Measurements from ENCODE around the gene LMO7. TPM values are rescaled to one million over a fixed set of nuclear protein-coding genes. Genes with fewer than 3 reads are reported as not detected.

The LMO7 gene
- total RNA-seq, 2 experiments from 2014 or later: 22.0 to 23.4 TPM

DNA sequence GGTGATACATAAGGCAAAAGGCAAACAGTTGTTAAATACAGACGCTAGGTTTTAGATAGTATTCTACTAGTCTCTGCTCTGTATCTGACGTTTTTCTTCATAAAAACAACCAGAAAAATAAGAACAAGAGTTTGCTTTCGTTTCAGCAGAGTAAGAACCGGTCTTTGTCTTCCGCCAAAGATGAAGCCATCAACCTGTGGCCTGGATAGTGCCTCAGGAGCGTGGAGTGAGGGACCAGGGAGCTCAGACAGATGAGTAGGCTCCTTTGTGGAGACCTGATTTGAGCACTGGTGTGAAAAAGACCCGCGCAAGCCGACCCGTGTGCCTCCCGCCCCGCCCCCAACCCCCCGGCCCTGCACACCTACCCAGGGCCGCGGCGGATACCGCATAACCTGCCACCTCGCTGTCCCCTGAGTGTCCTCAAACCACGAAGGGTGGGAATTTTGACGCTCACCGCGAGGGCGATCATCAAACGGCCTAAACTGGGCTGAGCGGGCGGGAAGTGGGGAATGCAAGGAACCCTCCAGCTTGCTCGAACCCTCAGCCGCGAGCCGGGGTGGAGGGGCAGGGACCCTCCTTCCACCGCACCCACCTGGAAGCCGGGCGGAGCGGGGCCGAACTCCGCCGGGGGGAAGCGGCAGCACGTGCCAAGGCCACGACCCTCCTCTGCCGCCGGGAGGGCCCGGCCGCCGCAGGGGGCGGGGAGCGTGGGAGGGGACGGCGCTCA is 866 bp upstream of the LMO7 start:
- Mint-ChIP-seq H3K4me1 (peaks cover 7% of the 10 kb centered on the region), H3K27ac (no peak overlapping the region), H3K4me3 (peak overlapping the region; percentile 37), H3K9me3 (no peaks in the 10 kb centered on the region), H3K36me3 (peaks cover 5% of the 10 kb centered on the region), H3K27me3 (peaks cover 30% of the 10 kb centered on the region)
- DNase-seq (no peak), ATAC-seq (ENCODE audit: low read depth) (no peak)
- POLR2A ChIA-PET: no interaction called here

GRCh38 chr13:75636436-75637180 is 478 bp downstream of the LMO7 start:
- Mint-ChIP-seq H3K4me3 (peak overlapping the region; percentile 77), H3K36me3 (peaks cover 7% of the 10 kb centered on the region), H3K27ac (peak overlapping the region; percentile 67), H3K9me3 (no peaks in the 10 kb centered on the region), H3K4me1 (peaks cover 9% of the 10 kb centered on the region), H3K27me3 (peaks cover 32% of the 10 kb centered on the region)
- peak; percentile 71 for DNase-seq
- ATAC-seq (ENCODE audit: low read depth): peak; percentile 65
- POLR2A ChIA-PET: no interaction called here

- POLR2A ChIA-PET: no interaction called here
- ATAC-seq (ENCODE audit: low read depth) (no peak), DNase-seq (no peak)
- Mint-ChIP-seq H3K4me1 (peaks cover 9% of the 10 kb centered on the region), H3K27me3 (peaks cover 32% of the 10 kb centered on the region), H3K36me3 (peaks cover 7% of the 10 kb centered on the region), H3K9me3 (no peaks in the 10 kb centered on the region), H3K4me3 (peak overlapping the region; percentile 77), H3K27ac (no peak overlapping the region)
Measured at GRCh38 chr13:75637181-75637750, 1.1 kb downstream of the LMO7 start.

- POLR2A ChIA-PET: no interaction called here
- H3K9me3 Mint-ChIP-seq: no peaks in the 10 kb centered on the region
- H3K27me3 Mint-ChIP-seq: peaks cover 28% of the 10 kb centered on the region
- H3K4me1 Mint-ChIP-seq: peaks cover 9% of the 10 kb centered on the region
- ATAC-seq (ENCODE audit: low read depth) (no peak), DNase-seq (no peak)
- no peak overlapping the region for H3K4me3 Mint-ChIP-seq
- peaks cover 7% of the 10 kb centered on the region for H3K36me3 Mint-ChIP-seq
- no peak overlapping the region for H3K27ac Mint-ChIP-seq
Measured at GRCh38 chr13:75639454-75639853, 3.3 kb downstream of the LMO7 start.

- Mint-ChIP-seq H3K36me3 (peaks cover 7% of the 10 kb centered on the region), H3K27ac (no peak overlapping the region), H3K27me3 (peaks cover 25% of the 10 kb centered on the region), H3K4me3 (no peak overlapping the region), H3K9me3 (no peaks in the 10 kb centered on the region), H3K4me1 (peaks cover 9% of the 10 kb centered on the region)
- DNase-seq (no peak), ATAC-seq (ENCODE audit: low read depth) (no peak)
- POLR2A ChIA-PET: interaction anchor here (0.6 kb wide), 1 partner anchor 106 kb away, joined by 3 read pairs; no protein-coding TSS in a partner anchor
Measured at GRCh38 chr13:75641026-75641425, 4.9 kb downstream of the LMO7 start.

DNA sequence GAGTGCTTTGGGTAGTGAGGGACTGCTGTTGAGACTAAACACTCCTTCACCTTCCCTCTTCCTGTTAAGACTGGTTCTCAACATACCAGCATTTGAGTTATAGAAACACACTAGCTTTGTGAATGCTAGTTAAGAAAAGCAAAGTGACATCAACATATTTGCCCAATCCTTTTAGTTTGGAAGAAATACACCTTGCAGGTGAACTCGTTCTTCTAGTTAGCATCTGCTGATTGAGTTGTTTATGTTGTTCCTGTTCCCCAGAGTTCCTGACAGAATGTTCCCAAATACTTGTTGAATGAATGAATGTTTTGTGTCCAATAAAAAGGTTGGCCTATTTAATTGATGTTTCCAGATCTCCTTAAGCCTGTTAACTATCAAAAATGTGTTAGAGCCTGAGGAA is 7.1 kb downstream of the LMO7 start:
- Mint-ChIP-seq H3K27ac (no peak overlapping the region), H3K4me3 (no peak overlapping the region), H3K9me3 (no peaks in the 10 kb centered on the region), H3K27me3 (peaks cover 14% of the 10 kb centered on the region), H3K4me1 (peaks cover 2% of the 10 kb centered on the region), H3K36me3 (peaks cover 8% of the 10 kb centered on the region)
- POLR2A ChIA-PET: no interaction called here
- no peak for ATAC-seq (ENCODE audit: low read depth)
- DNase-seq: no peak

- POLR2A ChIA-PET: no interaction called here
- Mint-ChIP-seq H3K27me3 (peaks cover 9% of the 10 kb centered on the region), H3K9me3 (no peaks in the 10 kb centered on the region), H3K4me3 (no peak overlapping the region), H3K27ac (no peak overlapping the region), H3K36me3 (peaks cover 6% of the 10 kb centered on the region), H3K4me1 (peaks cover 2% of the 10 kb centered on the region)
- ATAC-seq (ENCODE audit: low read depth) (no peak), DNase-seq (no peak)
Measured at GRCh38 chr13:75643693-75644092, 7.6 kb downstream of the LMO7 start.

GRCh38 chr13:75645141-75645540 is 9.0 kb downstream of the LMO7 start:
- DNase-seq (no peak), ATAC-seq (ENCODE audit: low read depth) (no peak)
- H3K36me3 Mint-ChIP-seq: peaks cover 6% of the 10 kb centered on the region
- no peak overlapping the region for H3K27ac Mint-ChIP-seq
- H3K4me3 Mint-ChIP-seq: no peak overlapping the region
- POLR2A ChIA-PET: no interaction called here
- H3K27me3 Mint-ChIP-seq: peaks cover 2% of the 10 kb centered on the region
- peaks cover 4% of the 10 kb centered on the region for H3K4me1 Mint-ChIP-seq
- H3K9me3 Mint-ChIP-seq: no peaks in the 10 kb centered on the region

DNA sequence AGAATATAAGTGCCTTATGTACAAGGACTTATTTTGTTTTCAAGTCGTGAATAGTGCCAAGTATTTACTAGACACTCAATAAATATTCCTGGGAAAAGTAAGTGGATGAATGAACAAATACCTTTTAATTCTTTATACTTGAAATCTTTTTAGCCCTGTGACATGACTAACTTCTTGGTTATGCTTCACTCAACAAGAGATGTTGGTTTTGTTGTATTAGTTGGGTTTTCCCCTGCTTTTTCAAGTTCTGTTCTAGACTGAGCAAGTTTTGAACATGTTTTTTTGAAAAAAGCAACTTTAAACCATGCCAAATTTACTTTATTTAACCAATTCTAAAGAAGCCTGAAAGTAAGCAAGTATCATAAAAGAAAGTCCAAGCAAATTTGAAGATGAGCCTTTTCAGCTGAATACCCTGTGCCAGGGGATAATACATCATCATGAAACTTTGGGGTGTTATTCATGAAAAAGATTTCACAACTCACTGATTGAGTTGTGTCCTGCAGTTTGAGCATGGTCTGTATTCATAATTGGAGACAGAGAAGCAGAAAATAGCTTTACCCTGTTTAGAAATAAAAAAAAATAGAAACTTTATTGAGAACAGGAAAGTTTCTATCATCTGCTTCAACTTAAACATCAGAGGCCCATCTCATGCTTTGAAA is 11.1 kb downstream of the LMO7 start:
- no peak overlapping the region for H3K27ac Mint-ChIP-seq
- no peak for DNase-seq
- POLR2A ChIA-PET: no interaction called here
- H3K4me3 Mint-ChIP-seq: no peak overlapping the region
- peaks cover 5% of the 10 kb centered on the region for H3K36me3 Mint-ChIP-seq
- no peaks in the 10 kb centered on the region for H3K27me3 Mint-ChIP-seq
- H3K9me3 Mint-ChIP-seq: no peaks in the 10 kb centered on the region
- no peak for ATAC-seq (ENCODE audit: low read depth)
- H3K4me1 Mint-ChIP-seq: peaks cover 2% of the 10 kb centered on the region

GRCh38 chr13:75648446-75648845 is 12.3 kb downstream of the LMO7 start:
- H3K27ac Mint-ChIP-seq: no peak overlapping the region
- POLR2A ChIA-PET: no interaction called here

DNA sequence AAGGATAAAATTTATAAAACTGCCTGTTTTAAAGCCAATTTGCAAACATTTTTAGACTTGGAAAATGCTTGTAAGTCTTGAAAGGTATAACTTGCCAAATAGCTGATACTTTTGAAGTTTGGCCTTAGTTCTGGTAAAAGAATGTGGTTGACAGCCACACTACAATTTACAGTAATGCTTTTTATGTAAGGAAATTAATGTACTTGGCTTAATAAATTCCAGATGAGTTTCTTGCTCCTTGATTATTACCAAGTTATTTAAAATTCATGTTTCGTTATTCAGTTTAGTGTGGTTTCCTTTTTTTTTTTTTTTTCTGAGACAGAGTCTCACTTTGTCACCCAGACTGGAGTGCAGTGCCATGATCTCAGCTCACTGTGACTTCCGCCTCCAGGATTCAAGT is 14.9 kb downstream of the LMO7 start:
- Mint-ChIP-seq H3K36me3 (peaks cover 5% of the 10 kb centered on the region), H3K4me1 (peaks cover 2% of the 10 kb centered on the region), H3K9me3 (no peaks in the 10 kb centered on the region), H3K4me3 (no peak overlapping the region), H3K27ac (no peak overlapping the region), H3K27me3 (no peaks in the 10 kb centered on the region)
- ATAC-seq (ENCODE audit: low read depth): no peak
- DNase-seq: no peak
- POLR2A ChIA-PET: no interaction called here

More at GRCh38 chr13:75648446-75648845, 12.3 kb downstream of the LMO7 start:
- peaks cover 5% of the 10 kb centered on the region for H3K36me3 Mint-ChIP-seq
- no peak for ATAC-seq (ENCODE audit: low read depth)
- H3K4me1 Mint-ChIP-seq: peaks cover 2% of the 10 kb centered on the region
- H3K9me3 Mint-ChIP-seq: no peaks in the 10 kb centered on the region
- DNase-seq: no peak
- H3K4me3 Mint-ChIP-seq: no peak overlapping the region
- no peaks in the 10 kb centered on the region for H3K27me3 Mint-ChIP-seq

DNA sequence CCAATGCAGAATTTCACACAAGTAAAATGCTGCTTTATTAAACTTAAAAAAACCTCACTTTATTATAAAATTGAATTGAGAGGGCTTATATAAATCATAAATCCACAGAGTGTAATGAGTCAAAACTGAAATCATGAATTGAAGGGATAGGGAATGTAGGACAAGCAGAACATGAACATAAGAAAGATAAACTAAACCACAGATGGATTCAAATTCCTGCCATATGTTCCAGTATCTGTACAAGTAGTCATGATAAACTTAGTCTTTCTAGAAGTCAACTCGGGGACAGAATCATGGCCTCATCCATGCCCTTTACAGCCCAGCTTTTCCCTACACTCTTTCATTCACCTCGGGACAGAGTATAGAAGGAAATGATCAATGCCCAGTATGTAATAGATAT is 16.6 kb downstream of the LMO7 start:
- POLR2A ChIA-PET: no interaction called here
- peaks cover 4% of the 10 kb centered on the region for H3K36me3 Mint-ChIP-seq
- DNase-seq (no peak), ATAC-seq (ENCODE audit: low read depth) (no peak)
- no peak overlapping the region for H3K27ac Mint-ChIP-seq
- no peaks in the 10 kb centered on the region for H3K27me3 Mint-ChIP-seq
- peaks cover 2% of the 10 kb centered on the region for H3K4me1 Mint-ChIP-seq
- no peak overlapping the region for H3K4me3 Mint-ChIP-seq
- H3K9me3 Mint-ChIP-seq: no peaks in the 10 kb centered on the region

DNA sequence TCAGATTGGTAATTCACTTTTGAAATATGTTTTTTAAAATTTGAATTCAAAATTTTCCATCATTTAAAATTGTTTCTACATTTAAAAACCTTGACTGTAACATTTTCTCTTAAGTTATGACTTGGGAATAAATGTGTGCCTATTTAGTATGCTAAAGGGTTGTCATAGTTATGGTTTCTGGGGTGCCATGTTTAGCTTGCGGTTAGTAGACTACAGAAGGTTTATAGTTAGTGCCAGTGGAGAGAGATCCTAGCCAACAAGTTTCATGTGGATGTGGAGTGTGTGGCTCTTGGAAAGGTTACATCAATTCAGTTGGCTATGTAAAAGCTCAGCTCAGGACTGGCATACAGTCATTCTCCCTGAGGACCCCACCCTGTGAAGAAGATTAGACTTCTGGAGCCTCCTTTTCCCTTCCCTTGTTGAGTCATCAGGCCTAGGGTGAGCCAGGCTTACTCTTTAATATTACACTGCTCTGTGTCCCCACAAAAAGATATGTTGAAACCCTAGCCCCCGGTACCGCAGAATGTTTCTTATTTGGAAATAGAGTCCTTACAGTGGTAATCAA is 20.4 kb downstream of the LMO7 start:
- Mint-ChIP-seq H3K27me3 (no peaks in the 10 kb centered on the region), H3K9me3 (peaks cover 2% of the 10 kb centered on the region), H3K4me3 (no peak overlapping the region), H3K36me3 (peaks cover 8% of the 10 kb centered on the region), H3K4me1 (no peaks in the 10 kb centered on the region), H3K27ac (no peak overlapping the region)
- POLR2A ChIA-PET: no interaction called here
- no peak for DNase-seq
- no peak for ATAC-seq (ENCODE audit: low read depth)
